Osteocyte (in vitro differentiated cells): ENCODE data around the gene MYLK2. TPM values are rescaled to one million over a fixed set of nuclear protein-coding genes. Genes with fewer than 3 reads are reported as not detected.

Source experiments
- DNase-seq: peaks from one replicate; pipeline ENCODE4 v3.0.0; 2021; ENCODE audit warnings: mixed read lengths; ENCODE audit not compliant: unreplicated experiment; ENCODE audit errors: extremely low spot score
- H3K27ac Mint-ChIP-seq: one replicate; pipeline ENCODE4 v1.8.0; 2021; ENCODE audit warnings: mild to moderate bottlenecking, mixed read lengths; ENCODE audit not compliant: unreplicated experiment
- H3K27me3 Mint-ChIP-seq: one replicate; pipeline ENCODE4 v1.8.0; 2021; ENCODE audit warnings: mixed read lengths; ENCODE audit not compliant: unreplicated experiment
- H3K36me3 Mint-ChIP-seq: one replicate; pipeline ENCODE4 v1.8.0; 2021; ENCODE audit warnings: mixed read lengths; ENCODE audit not compliant: unreplicated experiment
- H3K4me1 Mint-ChIP-seq: one replicate; pipeline ENCODE4 v1.8.0; 2021; ENCODE audit warnings: mixed read lengths; ENCODE audit not compliant: unreplicated experiment
- H3K4me3 Mint-ChIP-seq: one replicate; pipeline ENCODE4 v1.8.0; 2021; ENCODE audit warnings: mild to moderate bottlenecking, moderate library complexity, mixed read lengths; ENCODE audit not compliant: unreplicated experiment
- H3K9me3 Mint-ChIP-seq: one replicate; pipeline ENCODE4 v1.8.0; 2021; ENCODE audit warnings: mixed read lengths; ENCODE audit not compliant: unreplicated experiment
- total RNA-seq: library from RNA; stranded (reverse); gene quantifications from 2 replicates; pipeline ENCODE4 v1.2.1, GENCODE V29; 2021
- TF ChIP-seq, protein P1 (sequence below): fragments of 200-600 bp; sonication (generic); IDR thresholded peaks from 2 replicates; pipeline ENCODE4 v1.5.0; 2021; ENCODE audit warnings: antibody characterized with exemption, mild to moderate bottlenecking, moderate library complexity

The MYLK2 gene
- total RNA-seq, 1 donor from 2014 or later = 0.27 TPM

GRCh38 chr20:31781945-31782344 is 37.2 kb upstream of the MYLK2 start:
- Mint-ChIP-seq H3K36me3 (peaks cover 22% of the 10 kb centered on the region), H3K27ac (no peak overlapping the region)
- TF ChIP-seq, protein P1, sequence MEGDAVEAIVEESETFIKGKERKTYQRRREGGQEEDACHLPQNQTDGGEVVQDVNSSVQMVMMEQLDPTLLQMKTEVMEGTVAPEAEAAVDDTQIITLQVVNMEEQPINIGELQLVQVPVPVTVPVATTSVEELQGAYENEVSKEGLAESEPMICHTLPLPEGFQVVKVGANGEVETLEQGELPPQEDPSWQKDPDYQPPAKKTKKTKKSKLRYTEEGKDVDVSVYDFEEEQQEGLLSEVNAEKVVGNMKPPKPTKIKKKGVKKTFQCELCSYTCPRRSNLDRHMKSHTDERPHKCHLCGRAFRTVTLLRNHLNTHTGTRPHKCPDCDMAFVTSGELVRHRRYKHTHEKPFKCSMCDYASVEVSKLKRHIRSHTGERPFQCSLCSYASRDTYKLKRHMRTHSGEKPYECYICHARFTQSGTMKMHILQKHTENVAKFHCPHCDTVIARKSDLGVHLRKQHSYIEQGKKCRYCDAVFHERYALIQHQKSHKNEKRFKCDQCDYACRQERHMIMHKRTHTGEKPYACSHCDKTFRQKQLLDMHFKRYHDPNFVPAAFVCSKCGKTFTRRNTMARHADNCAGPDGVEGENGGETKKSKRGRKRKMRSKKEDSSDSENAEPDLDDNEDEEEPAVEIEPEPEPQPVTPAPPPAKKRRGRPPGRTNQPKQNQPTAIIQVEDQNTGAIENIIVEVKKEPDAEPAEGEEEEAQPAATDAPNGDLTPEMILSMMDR = no peak

GRCh38 chr20:31784354-31785044 is 34.7 kb upstream of the MYLK2 start:
- H3K27ac Mint-ChIP-seq = no peak overlapping the region
- DNase-seq = no peak
- H3K4me1 Mint-ChIP-seq = peaks cover 10% of the 10 kb centered on the region
- no peaks in the 10 kb centered on the region for H3K27me3 Mint-ChIP-seq
- H3K4me3 Mint-ChIP-seq = no peak overlapping the region
- peaks cover 16% of the 10 kb centered on the region for H3K36me3 Mint-ChIP-seq
- no peaks in the 10 kb centered on the region for H3K9me3 Mint-ChIP-seq
- TF ChIP-seq, protein P1 = no peak

More at GRCh38 chr20:31781945-31782344, 37.2 kb upstream of the MYLK2 start:
- H3K9me3 Mint-ChIP-seq = no peaks in the 10 kb centered on the region
- no peaks in the 10 kb centered on the region for H3K27me3 Mint-ChIP-seq
- H3K4me3 Mint-ChIP-seq = no peak overlapping the region
- H3K4me1 Mint-ChIP-seq = peaks cover 2% of the 10 kb centered on the region
- DNase-seq = no peak

- Mint-ChIP-seq H3K36me3 (peaks cover 13% of the 10 kb centered on the region), H3K9me3 (no peaks in the 10 kb centered on the region), H3K27me3 (no peaks in the 10 kb centered on the region), H3K27ac (no peak overlapping the region), H3K4me1 (peaks cover 10% of the 10 kb centered on the region), H3K4me3 (no peak overlapping the region)
- DNase-seq = no peak
- TF ChIP-seq, protein P1 = no peak
Measured at GRCh38 chr20:31785089-31785488, 34.1 kb upstream of the MYLK2 start.

DNA sequence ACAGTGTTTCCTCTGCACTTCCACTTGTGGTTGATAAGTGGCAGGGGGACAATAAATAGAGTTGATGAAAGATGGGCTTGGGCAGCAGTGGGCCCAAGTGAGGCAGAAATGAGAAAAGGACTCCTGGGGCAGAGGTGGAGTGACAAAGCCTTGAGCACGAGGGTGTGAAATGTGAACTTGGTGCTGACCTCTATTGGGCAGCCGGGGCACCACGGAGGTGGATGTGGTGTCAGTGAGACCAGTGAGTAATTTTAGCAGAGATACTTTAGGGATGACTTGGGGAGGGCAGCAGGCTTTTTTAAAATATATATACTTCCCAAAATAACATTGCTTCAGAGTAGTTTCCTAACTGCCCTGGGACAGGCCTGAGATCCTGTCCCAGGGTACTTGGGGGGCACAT is 30.6 kb upstream of the MYLK2 start:
- H3K27me3 Mint-ChIP-seq = no peaks in the 10 kb centered on the region
- H3K9me3 Mint-ChIP-seq = no peaks in the 10 kb centered on the region
- DNase-seq = no peak
- peak overlapping the region; percentile 47 for H3K27ac Mint-ChIP-seq
- peaks cover 8% of the 10 kb centered on the region for H3K4me1 Mint-ChIP-seq
- H3K36me3 Mint-ChIP-seq = peaks cover 12% of the 10 kb centered on the region
- H3K4me3 Mint-ChIP-seq = no peak overlapping the region
- TF ChIP-seq, protein P1 = peak; percentile 11

- no peaks in the 10 kb centered on the region for H3K9me3 Mint-ChIP-seq
- H3K4me1 Mint-ChIP-seq = peaks cover 8% of the 10 kb centered on the region
- peaks cover 12% of the 10 kb centered on the region for H3K36me3 Mint-ChIP-seq
- H3K4me3 Mint-ChIP-seq = no peak overlapping the region
- H3K27me3 Mint-ChIP-seq = no peaks in the 10 kb centered on the region
- no peak overlapping the region for H3K27ac Mint-ChIP-seq
- TF ChIP-seq, protein P1 = no peak
- DNase-seq = no peak
Measured at GRCh38 chr20:31790401-31790800, 28.8 kb upstream of the MYLK2 start.
